K562 treated with DMSO at 1 percent for 48 hours (cell line): Measurements from ENCODE around the gene TP53BP2. TPM values are rescaled to one million over a fixed set of nuclear protein-coding genes. Genes with fewer than 3 reads are reported as not detected.

Experiments used
- total RNA-seq: library from RNA; unstranded; fragments of 300-600 nt; gene quantifications from 2 replicates; pipeline ENCODE4 v1.2.3, GENCODE V29; 2022; ENCODE audit warnings: low replicate concordance; ENCODE audit errors: extremely low read depth

Gene TP53BP2
- total RNA-seq, result not detected in 2 replicates

GRCh38 chr1:223845810-223846682 lies at the start of gene TP53BP2:
TP53BP2 (minus strand) TSS chr1:223845947; CDS start chr1:223845680, 267 bp downstream.

Other genes starting within 250 kb of the TP53BP2 start
- gene CAPN8, start 180.2 kb downstream of the TP53BP2 start, total RNA-seq, result not detected in 2 replicates
- gene CAPN2, start 133.4 kb downstream of the TP53BP2 start, total RNA-seq, result not detected in 2 replicates